ENCODE measurements around the gene TGIF1.

- TF ChIP-seq CTCF (IDR thresholded peaks at IDR 0.05) (no peak), EZH2phosphoT487 (IDR thresholded peaks at IDR 0.05) (no peak), EZH2 (IDR thresholded peaks at IDR 0.05) (no peak)
Observed at GRCh38 chr18:3418083-3418482, 31.9 kb upstream of the TGIF1 start.
